Measurements from ENCODE around the gene MBP. TPM values are rescaled to one million over a fixed set of nuclear protein-coding genes. Genes with fewer than 3 reads are reported as not detected.
"Not testable (repeated sequence)": the region's sequence is repeated elsewhere in the genome, so short reads cannot be mapped to it uniquely, and the experiment has no call there.

The MBP gene
- total RNA-seq, 4 donors from 2014 or later: 45.0 to 60.0 (median 51.9) TPM

GRCh38 chr18:76972241-76972640, 160.3 kb downstream of the MBP start:
- DNase-seq (ENCODE audit: low spot score in 2 of 2): no peak
- no peak for TF ChIP-seq POLR2A (IDR thresholded peaks at IDR 0.05)
- TF ChIP-seq CTCF (IDR thresholded peaks at IDR 0.05): no peak
- H3K4me3 ChIP-seq (ENCODE audit: low read depth, poor library complexity, severe bottlenecking): no peak overlapping the region
- intact Hi-C loops (cut with DNase I; ENCODE audit: low total_unique reads): no loop called here
- 59 to 73% methylated on average over 6 of the region's 6 CpGs for WGBS, 2 donors

- DNase-seq (ENCODE audit: low spot score in 2 of 2): no peak
- intact Hi-C loops (cut with DNase I; ENCODE audit: low total_unique reads): no loop called here
- TF ChIP-seq CTCF (IDR thresholded peaks at IDR 0.05) (no peak), POLR2A (IDR thresholded peaks at IDR 0.05) (no peak)
- no peak overlapping the region for H3K4me3 ChIP-seq (ENCODE audit: low read depth, poor library complexity, severe bottlenecking)
- WGBS, 2 donors: 85 to 86% methylated on average over 11 of the region's 11 CpGs
Observed at GRCh38 chr18:76970770-76971559, 161.6 kb downstream of the MBP start.

- DNase-seq (ENCODE audit: low spot score in 2 of 2): no peak
- intact Hi-C loops (cut with DNase I; ENCODE audit: low total_unique reads): no loop called here
- no peak overlapping the region for H3K4me3 ChIP-seq (ENCODE audit: low read depth, poor library complexity, severe bottlenecking)
- WGBS, 2 donors: 68 to 74% methylated on average over 17 of the region's 17 CpGs
- TF ChIP-seq CTCF (IDR thresholded peaks at IDR 0.05) (no peak), POLR2A (IDR thresholded peaks at IDR 0.05) (no peak)
Observed at GRCh38 chr18:76967721-76968472, 164.7 kb downstream of the MBP start.

GRCh38 chr18:76967299-76967698, 165.3 kb downstream of the MBP start:
- intact Hi-C loops (cut with DNase I; ENCODE audit: low total_unique reads); DNase-seq (ENCODE audit: low spot score in 2 of 2); H3K4me3 ChIP-seq (ENCODE audit: low read depth, poor library complexity, severe bottlenecking): not testable (repeated sequence)

- intact Hi-C loops (cut with DNase I; ENCODE audit: low total_unique reads); H3K4me3 ChIP-seq (ENCODE audit: low read depth, poor library complexity, severe bottlenecking); DNase-seq (ENCODE audit: low spot score in 2 of 2): not testable (repeated sequence)
- 97% methylated on average over 11 of the region's 11 CpGs for WGBS, 2 donors
Observed at GRCh38 chr18:76965555-76966151, 166.9 kb downstream of the MBP start.

GRCh38 chr18:76963936-76964335, 168.6 kb downstream of the MBP start:
- TF ChIP-seq CTCF (IDR thresholded peaks at IDR 0.05) (no peak), POLR2A (IDR thresholded peaks at IDR 0.05) (no peak)
- WGBS, 2 donors: 97 to 98% methylated on average over 2 of the region's 2 CpGs
- H3K4me3 ChIP-seq (ENCODE audit: low read depth, poor library complexity, severe bottlenecking): no peak overlapping the region
- intact Hi-C loops (cut with DNase I; ENCODE audit: low total_unique reads): no loop called here
- DNase-seq (ENCODE audit: low spot score in 2 of 2): no peak

Data from lower leg skin (tissue), 4 donors.